ENCODE results near the gene GALNT16.

- TF ChIP-seq POLR2A (IDR thresholded peaks at IDR 0.05; ENCODE audit: low read depth, low read length): no peak
- no peak for TF ChIP-seq CTCF (IDR thresholded peaks at IDR 0.05; ENCODE audit: extremely low read depth in 1 of 2, insufficient read depth in 1 of 2, low read depth in 1 of 2, low read length in 2 of 2)
These were observed 10.1 kb downstream of the GALNT16 start for GRCh38 chr14:69270097-69270496.

Data from endothelial cell of umbilical vein (primary cell).